ENCODE results near the gene PKP3. TPM values are rescaled to one million over a fixed set of nuclear protein-coding genes. Genes with fewer than 3 reads are reported as not detected.
A peak's percentile ranks its signal among the peaks of the same experiment; 100 is the strongest.

Gene PKP3
- total RNA-seq, 1 experiment from 2014 or later, result 7.9 TPM

DNA sequence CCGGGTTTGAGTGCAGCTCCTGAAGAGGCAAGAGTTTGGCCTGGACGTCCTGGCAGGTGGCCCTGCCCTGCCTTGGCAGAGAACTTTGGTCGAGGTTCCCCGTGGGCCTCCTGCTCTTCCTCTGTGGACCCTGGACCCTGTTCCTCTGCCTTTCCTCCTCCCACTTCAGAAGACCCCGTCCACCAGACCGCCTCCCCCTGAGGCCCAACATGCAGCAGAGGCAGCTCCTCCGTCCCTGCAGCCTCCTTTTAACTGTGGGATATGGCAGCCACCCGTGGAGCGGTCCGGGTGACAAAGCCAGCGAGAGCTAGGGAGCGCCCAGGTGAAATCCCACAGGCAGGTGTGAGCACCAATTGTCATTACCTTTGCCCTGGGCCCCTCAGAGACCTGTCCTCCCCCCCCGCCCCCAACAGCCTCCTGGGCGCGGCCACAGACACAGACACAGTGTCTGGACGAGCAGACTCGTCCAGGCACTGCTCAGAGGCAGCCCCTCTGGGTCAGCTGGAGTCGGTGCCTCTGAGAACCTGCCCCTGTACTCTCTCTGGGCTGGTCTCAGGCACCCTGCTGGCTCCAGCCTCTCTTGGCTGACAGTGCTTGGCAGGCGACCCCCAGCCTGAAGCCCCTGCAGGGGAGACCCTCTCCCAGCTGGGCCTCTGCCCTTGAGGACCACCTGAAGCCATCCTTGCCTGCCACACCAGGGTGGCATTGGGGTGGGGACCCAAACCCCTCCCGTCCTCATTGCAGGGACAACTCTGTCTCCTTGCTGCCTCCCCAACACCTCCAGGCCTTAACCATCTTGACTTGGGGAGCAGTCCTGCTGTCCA, 52.0 kb downstream of the PKP3 start:
- DNase-seq (ENCODE audit: low read depth), result no peak

DNA sequence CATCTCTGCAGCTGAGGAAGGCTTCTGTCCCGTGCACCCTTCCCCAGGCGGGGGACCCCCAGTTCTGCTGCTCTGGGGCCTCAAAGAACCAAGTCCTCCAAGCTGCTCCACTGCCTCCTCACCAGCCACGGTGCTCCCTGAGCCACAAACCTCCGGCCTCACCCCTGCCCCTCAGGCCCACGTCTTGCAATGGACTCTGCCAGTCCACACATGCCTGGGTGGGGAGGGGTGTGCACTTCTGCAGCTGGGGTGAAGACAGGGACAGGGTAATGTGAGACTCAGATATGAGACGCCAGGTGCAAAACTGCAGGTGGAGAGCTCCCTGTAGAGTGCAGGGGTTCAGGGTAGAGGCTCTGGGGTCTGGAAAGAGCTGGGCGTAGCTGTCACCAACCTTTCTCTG, 52.9 kb downstream of the PKP3 start:
- no peak for DNase-seq (ENCODE audit: low read depth)

DNA sequence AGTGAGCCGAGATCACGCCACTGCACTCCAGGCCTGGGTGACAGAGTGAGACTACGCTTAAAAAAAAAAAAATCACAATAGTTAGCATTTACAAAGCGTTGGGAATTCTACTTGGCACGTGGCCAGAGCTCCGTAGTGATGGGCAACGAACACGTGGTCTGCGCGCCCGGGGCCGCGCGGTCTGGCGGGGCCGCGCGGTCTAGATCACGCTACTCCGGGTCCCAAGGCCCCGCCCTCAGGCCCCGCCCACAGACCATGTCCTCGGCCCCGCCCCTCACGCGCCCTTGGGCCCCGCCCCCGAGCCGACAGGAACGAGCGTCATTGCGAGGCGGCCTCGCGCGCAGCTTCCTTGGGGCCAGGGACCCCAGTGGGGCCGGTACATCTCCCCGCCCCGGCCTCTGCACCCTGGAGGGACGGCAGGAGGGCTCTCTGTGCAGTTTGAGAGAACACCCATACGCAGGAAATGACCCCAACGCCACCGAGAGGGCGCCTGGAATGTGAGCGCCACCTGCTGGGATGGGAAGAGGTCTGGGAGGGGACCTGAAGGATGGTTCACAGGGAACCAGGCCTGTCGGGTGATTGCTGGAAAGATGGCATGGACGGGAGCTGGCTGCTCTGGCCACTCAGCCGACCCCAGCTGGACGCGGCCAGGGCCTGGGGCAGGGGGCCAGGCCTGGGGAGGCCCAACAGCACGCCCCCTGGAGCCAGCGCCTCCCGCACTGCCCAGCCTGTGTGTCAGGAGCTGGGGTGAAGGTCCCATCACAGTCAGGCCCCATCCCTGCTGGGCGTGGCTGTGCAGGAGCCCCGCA, 54.1 kb downstream of the PKP3 start:
- DNase-seq (ENCODE audit: low read depth), result peak; percentile 88

DNA sequence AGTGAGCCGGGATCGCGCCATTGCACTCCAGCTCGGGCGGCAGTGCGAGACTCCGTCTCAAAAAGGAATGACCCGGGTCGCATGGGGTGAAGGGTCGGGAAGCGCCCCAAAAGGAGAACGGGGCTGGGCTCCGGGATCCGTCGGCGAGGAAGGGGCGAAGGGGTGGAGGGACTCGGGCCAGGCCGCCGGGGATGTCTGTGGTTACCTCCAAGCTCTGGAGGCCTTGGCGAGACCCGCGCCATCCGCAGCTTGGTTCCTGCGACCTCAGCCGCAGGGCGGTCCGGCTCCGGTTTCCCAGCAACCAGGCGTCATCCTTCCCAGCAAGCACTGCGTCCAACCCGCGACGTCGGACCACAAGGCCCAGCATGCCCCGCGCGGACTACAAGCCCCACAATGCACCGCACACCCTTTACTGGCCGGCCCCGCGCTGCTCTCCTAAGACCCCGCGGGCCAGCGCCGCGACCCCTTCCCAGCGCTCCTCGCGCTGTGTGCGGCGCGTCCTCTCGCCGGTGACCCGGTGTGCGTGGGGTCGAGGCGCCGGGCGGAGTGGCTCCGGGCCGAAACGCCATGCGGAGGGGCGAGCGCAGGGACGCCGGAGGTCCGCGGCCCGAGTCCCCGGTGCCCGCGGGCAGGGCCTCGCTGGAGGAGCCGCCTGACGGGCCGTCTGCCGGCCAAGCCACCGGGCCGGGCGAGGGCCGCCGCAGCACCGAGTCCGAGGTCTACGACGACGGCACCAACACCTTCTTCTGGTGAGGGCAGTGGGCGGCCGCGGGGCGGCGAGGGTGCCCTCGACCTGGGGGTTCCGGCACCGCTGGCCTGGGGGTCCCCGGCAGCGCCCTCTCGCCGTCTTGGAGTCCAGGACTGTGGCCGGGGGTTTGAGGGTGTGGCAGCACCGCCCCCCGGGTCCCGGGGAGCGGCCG, 56.1 kb downstream of the PKP3 start, which contains the start of gene PTDSS2:
Gene PTDSS2, plus strand, starts transcription at position 391 of the 920 bp plus-strand sequence. Its CDS starts 177 bp downstream, at position 568.
- DNase-seq (ENCODE audit: low read depth), result peak; percentile 94

DNA sequence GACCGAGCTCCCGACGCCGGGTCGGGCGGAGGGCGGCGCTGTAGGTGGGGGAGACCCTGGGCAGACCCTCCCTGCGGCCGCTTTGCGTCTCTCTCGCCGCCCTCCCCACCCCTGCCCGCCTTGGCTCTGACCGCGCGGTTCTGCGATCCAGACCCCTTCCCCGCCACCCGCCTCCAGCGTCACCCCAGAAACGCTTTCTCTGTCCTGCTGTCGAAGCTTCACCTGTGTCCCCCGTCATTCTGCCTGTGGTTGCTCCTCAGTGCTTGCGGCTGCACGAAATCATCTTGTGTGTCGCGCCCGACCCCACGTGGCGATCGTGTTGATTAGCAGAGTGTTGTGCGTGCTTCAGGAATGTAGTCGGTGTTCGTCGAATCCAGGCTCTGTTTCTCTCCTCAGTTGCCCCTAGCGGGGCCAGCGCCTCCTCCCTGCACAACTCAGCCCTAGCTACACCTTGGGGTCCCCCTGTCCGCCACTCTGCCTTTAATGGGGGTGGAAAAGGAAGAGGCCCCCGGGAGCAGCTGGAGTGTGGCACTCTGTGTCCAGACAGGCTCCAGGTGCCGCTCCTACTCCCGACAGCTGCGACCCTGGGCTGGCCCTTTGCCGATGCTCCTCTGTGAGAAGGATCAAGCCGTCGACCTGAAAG, 56.9 kb downstream of the PKP3 start:
- DNase-seq (ENCODE audit: low read depth), result peak; percentile 78

DNA sequence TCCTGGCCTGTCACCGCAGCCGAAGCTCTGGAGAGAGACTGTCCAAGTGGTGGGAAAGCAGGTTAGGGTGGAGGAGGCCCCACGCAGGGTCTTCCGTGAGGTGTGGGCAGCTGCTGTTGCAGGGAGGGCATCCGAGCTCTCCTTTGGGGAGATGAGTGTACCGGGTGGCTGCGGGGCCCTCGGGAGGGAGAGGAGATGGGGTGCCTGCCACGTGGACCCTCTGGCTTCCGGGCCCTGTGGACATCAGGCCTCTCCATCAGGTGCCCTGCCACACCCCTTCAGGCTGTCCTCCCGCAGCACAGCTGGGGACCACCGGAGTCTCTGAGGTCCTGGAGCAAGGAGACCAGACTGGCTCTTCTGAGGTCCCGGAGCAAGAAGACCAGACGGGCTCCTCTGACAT, 57.7 kb downstream of the PKP3 start:
- no peak for DNase-seq (ENCODE audit: low read depth)

DNA sequence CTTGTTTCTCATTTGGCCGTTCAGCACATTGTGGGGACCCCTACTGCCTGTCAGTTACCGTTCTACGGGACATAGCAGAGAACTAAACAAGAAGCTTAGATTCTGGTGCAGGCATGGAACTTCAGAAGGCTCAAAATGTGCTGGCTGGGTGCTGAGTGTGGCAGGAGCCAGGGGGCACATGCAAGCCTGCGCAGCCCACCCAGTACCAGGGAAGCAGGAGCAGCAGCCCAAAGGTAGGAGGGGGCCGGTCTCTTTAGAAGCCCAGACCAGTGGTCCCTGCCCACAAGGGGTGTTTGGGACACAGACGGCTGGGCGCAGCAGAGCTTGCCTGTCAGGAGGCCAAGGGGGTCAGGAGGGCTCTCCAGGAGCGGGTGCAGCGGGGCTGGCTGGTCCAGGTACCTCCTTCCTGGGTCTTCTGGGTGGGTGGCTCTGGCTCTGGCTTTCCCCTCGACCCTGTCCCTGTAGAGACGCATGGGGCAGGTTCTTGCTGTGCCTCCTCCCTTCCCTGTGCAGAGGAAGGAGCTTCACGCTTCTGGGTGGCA, 58.3 kb downstream of the PKP3 start:
- DNase-seq (ENCODE audit: low read depth), result no peak

DNA sequence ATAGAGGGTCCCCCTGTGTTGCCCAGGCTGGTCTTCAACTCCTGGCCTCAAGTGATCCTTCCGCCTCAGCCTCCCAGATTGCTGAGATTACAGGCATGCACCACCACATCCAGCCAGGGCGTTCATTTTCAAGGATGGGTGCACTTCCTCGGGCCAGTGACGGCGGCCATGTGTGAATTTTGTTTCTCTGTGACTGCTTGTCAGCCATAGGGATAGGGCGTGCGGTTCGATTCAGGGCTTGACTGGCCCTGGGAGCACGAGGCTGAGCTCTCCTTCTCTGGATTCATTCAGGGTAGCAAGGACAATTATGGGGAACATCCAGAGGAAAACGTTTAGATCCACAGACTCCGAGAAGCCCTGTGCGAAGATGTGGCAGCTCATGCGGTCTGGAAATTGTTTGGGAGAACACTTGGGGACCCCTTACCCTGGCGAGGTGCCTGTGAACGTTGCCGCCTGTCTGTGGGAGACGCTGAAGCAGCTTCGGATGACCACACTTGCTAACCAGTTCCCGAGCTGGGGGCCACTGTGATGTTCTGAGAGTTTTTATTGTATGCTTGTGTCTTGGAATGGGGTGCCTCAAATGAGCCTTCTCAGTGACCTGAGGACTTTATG, 59.0 kb downstream of the PKP3 start:
- no peak for DNase-seq (ENCODE audit: low read depth)

DNA sequence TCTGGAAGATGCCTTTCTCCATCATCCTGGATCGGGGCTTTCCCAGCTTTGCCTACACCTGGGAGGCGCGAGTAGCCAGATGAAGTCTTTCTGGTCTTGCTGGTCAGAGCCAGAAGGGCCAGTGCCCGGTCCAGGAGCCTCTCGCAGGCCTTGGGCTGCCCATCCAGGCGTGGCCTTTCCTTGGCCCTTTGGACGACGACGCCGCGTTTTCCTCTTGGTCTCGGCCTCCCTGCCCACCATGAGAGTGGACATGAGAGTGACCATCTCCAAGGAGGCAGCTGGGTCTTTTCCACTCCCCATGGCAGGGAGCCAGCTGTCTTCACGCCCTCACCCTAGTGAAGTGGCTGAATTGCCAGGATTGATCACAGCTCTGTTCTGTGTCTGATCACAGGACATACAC, 59.6 kb downstream of the PKP3 start:
- no peak for DNase-seq (ENCODE audit: low read depth)

DNA sequence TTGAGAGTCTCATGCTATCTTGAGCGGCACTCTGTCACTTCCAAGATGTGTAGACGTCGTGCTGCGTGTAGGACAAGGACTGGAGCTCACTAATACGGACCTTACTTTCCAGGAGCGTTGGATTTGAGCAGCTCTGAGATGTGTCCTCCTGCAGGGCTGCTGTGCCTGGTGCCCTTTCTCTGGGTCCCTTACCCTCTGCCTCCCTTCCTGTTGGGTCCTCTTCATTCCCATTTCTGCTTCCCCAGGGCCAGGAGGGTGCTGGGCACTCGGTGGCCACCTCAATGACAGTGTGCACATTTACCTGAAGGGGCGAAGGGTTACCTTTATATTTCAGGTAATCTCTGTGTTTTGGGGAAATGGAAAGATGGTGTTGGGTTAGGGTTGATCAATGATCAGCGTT, 60.0 kb downstream of the PKP3 start:
- no peak for DNase-seq (ENCODE audit: low read depth)

Other genes starting within 250 kb of the PKP3 start
- gene SCGB1C1, start 201.1 kb upstream of the PKP3 start, total RNA-seq (2014; rRNA removed; shearing (Covaris generic)), result not detected in 2 replicates
- 28.9 and 30.5 TPM in 2 replicates for gene BET1L, start 186.8 kb upstream of the PKP3 start, total RNA-seq (2014; rRNA removed; shearing (Covaris generic))
- 171 and 178 TPM in 2 replicates for gene RIC8A, start 186.5 kb upstream of the PKP3 start, total RNA-seq (2014; rRNA removed; shearing (Covaris generic))
- gene SIRT3, start 157.9 kb upstream of the PKP3 start, total RNA-seq (2014; rRNA removed; shearing (Covaris generic)), result 10.8 and 12.5 TPM in 2 replicates
- 162 and 239 TPM in 2 replicates for gene PSMD13, start 157.2 kb upstream of the PKP3 start, total RNA-seq (2014; rRNA removed; shearing (Covaris generic))
- not detected in 2 replicates for gene NLRP6, start 115.8 kb upstream of the PKP3 start, total RNA-seq (2014; rRNA removed; shearing (Covaris generic))
- gene PGGHG, start 105.1 kb upstream of the PKP3 start, total RNA-seq (2014; rRNA removed; shearing (Covaris generic)), result 5.2 and 8.5 TPM in 2 replicates
- not detected in 2 replicates for gene IFITM5, start 94.7 kb upstream of the PKP3 start, total RNA-seq (2014; rRNA removed; shearing (Covaris generic))
- gene IFITM2, start 86.4 kb upstream of the PKP3 start, total RNA-seq (2014; rRNA removed; shearing (Covaris generic)), result 80.0 and 89.8 TPM in 2 replicates
- gene IFITM1, start 80.2 kb upstream of the PKP3 start, total RNA-seq (2014; rRNA removed; shearing (Covaris generic)), result 1,883 and 3,156 TPM in 2 replicates
- gene IFITM3, start 73.3 kb upstream of the PKP3 start, total RNA-seq (2014; rRNA removed; shearing (Covaris generic)), result 821 and 984 TPM in 2 replicates
- 2.8 and 9.4 TPM in 2 replicates for gene B4GALNT4, start 24.7 kb upstream of the PKP3 start, total RNA-seq (2014; rRNA removed; shearing (Covaris generic))
- gene SIGIRR, start 20.8 kb downstream of the PKP3 start, total RNA-seq (2014; rRNA removed; shearing (Covaris generic)), result 2.5 and 3.4 TPM in 2 replicates
- 0.20 TPM in 1 of 2 replicates, not detected in the other for gene ANO9, start 47.8 kb downstream of the PKP3 start, total RNA-seq (2014; rRNA removed; shearing (Covaris generic))
- gene PTDSS2, start 56.1 kb downstream of the PKP3 start, total RNA-seq (2014; rRNA removed; shearing (Covaris generic)), result 27.5 and 35.5 TPM in 2 replicates
- 169 and 259 TPM in 2 replicates for gene RNH1, start 113.0 kb downstream of the PKP3 start, total RNA-seq (2014; rRNA removed; shearing (Covaris generic))
- gene HRAS, start 141.4 kb downstream of the PKP3 start, total RNA-seq (2014; rRNA removed; shearing (Covaris generic)), result 56.9 and 110 TPM in 2 replicates
- 0.25 and 0.34 TPM in 2 replicates for gene LRRC56, start 143.3 kb downstream of the PKP3 start, total RNA-seq (2014; rRNA removed; shearing (Covaris generic))
- gene LMNTD2, start 166.5 kb downstream of the PKP3 start, total RNA-seq (2014; rRNA removed; shearing (Covaris generic)), result 1.1 and 3.8 TPM in 2 replicates
- 53.4 and 56.0 TPM in 2 replicates for gene RASSF7, start 166.8 kb downstream of the PKP3 start, total RNA-seq (2014; rRNA removed; shearing (Covaris generic))
- 17.0 and 24.3 TPM in 2 replicates for gene PHRF1, start 182.3 kb downstream of the PKP3 start, total RNA-seq (2014; rRNA removed; shearing (Covaris generic))
- not detected in 2 replicates for gene IRF7, start 221.7 kb downstream of the PKP3 start, total RNA-seq (2014; rRNA removed; shearing (Covaris generic))
- not detected in 2 replicates for gene CDHR5, start 230.7 kb downstream of the PKP3 start, total RNA-seq (2014; rRNA removed; shearing (Covaris generic))
- not detected in 2 replicates for gene SCT, start 233.0 kb downstream of the PKP3 start, total RNA-seq (2014; rRNA removed; shearing (Covaris generic))
- gene DRD4, start 243.1 kb downstream of the PKP3 start, total RNA-seq (2014; rRNA removed; shearing (Covaris generic)), result not detected in 2 replicates